Stimulated activated CD4-positive, alpha-beta T cell treated with anti-CD3 and anti-CD28 coated beads, Interleukin-2, amount 100 ng/mL, for 4 hours (primary cell): Measurements from ENCODE around the gene CARD19.

Experiments
- DNase-seq: peaks from one replicate; pipeline ENCODE4 v3.0.0-alpha.2; 2020; ENCODE audit warnings: low read depth

The CARD19 gene, protein sequence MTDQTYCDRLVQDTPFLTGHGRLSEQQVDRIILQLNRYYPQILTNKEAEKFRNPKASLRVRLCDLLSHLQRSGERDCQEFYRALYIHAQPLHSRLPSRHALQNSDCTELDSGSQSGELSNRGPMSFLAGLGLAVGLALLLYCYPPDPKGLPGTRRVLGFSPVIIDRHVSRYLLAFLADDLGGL

DNA sequence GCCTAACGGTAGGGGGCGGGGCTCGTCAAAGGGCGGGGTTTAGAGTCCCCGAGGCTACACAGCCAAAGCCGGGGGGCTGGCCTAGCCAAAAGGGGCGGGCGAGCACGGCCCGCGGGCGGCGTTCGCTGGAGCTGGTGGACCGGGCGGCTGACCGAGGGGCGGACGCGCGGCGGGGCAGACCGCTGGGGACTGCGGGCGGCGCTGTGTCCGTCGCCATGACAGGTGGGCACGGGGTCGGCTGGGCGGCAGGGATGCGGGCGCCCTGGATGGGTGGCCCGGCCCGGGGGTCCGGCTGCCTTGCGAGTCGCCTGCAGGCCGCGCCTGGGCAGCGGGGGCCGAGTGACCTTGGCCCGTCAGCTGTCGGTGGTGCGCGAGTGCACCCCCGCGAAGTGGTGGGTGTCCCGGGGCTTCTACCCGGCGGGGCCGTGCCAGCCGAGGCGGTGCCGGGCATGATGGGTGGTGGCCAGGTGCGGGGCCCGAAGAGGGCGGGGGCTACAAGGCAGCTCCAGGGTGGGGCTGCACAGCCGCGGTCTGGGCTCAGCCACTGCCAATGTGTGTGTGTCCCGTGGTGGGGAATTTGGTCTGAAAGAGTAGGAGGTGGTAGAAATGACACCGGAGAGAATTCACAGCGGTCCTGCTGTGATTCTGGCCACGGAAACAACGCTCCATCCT, at the start of gene CARD19:
TSS of gene CARD19 (plus strand) at position 87 of the 672 bp plus-strand sequence. CDS start at position 216, 129 bp downstream.
- DNase-seq, result no peak

DNA sequence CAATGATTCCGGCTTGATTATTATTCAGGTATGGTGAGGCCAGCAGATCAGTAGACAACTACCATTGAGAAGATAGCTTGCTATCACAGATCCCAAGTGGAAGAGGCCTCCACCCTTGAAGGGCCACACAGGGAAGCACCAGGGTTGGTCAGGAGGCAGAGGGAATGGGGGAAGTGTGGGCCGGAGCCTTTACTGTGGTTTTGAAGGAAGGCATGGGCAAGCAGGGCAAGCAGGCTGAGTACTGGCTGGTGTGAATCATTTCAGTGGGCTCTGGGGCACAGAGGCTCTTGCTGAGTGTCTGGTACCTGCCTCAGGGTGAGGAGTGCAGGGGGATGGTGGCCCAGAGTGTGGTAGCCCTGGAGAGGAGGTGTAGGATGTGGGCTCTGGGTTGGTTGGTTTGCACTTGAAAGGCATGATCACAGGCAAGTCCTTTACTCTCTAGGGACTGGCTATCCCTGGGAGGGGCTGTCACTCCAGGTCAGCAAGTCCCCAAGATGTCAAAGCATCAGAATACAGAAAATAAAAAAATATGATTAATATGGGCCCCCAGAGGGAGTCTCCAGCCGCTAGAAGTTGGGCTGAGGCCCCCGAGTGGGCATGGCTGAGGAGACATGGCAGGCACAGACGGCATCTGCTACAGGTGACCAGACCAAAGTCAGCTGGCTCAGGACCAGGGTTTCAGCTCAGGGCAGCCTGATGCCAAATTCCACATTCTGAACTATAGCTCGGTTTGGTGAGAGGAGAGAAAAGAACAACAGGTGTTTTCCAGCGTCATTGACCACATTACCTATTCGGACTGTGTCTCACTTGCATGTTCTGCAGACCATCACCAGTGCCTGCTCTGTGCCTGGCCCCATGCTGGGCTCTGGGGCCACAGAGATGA, 47.2 kb upstream of the CARD19 start:
- DNase-seq, result no peak

DNA sequence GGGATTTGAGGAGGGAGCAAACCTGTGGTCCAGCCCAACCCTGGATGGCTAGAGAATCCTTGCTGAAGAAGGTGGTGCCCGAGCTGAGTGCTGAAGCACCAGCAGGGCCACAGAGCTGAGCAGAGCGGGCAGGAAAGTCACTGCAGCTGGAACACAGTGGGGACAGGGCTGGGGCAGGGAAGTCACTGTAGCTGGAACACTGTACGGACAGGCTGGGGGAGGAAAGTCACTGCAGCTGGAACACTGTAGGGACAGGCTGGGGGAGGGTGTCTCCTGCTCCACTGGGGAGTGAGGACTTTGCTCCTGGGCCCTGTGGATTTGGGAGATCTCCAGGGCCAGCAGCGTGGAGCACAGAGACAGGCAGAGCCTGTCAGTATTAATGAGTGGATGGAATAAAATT, 46.5 kb upstream of the CARD19 start:
- DNase-seq, result no peak

DNA sequence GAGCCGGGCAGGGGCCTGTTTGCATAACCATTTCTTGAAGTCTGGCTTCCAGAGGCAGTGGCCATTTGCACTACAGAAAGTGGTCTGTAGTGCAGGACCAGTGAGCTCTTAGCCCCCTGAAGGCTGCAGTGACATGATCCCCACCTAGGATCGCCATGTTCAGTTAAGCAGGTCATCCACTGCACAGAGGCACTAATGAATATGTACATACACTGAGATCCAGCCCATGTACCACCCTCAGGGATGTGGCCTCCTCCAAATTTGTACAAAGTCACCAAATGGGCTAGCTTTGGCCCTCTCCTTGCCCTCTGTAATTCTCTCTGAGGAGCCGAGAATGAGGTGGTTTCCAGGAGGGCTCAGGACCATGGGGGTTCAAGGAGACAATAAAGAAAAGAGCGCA, 45.8 kb upstream of the CARD19 start:
- DNase-seq, result no peak

DNA sequence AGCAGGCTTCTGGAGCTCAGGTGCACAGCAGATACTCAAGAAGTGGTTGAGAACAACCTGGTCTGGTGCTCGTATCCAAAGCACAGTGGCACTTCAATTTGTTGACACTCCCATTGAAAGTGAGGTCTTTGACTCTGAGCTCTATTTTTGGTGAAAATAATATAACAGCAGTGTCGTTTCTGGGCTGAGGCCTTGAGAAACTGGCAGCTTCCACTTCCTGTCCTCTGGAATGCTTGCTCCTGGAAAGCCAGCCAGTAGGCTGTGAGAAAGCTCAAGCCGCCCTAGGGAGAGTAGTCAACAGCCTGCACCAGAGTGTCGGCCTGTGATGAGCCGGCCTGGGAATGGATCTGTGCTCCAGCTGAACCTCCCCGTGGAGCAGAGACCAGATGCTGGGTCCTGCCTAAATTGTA, 44.3 kb upstream of the CARD19 start:
- no peak for DNase-seq

DNA sequence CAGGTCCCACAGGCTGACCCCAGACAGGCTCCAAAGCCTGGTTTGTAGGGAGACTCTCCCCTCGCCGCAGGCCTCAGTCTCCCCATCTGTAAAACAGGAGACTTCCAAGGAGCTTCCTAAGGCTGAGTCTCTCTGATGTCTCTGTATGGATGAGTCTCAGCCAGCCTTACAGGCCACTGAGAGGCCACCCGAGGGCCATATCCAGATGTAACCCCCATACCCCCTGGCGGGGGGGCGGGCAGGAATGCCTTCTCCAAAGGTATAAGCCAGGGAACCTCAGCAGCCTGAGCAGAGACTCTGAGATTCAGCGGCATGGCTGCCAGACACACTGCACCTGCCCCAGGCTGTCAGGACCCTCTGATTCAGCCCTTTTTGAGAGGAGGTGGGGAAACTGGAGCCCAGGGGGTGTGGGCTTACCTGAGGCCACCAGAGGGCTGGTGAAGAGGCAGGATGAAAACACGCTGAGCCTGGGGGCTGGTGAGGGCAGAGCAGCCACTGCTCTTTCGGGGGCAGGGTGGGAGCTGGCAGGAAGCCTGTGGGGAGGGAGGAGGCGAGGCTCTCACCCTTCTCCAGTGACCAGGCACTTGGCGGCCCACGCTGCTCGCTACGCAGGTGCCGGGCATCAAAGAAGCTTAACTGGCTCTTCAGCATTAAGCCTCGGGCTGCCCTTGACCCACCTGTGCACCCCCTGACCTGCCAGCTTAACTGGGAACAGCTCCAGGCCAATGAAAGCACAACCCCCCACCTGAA, 43.1 kb upstream of the CARD19 start:
- DNase-seq, result no peak

DNA sequence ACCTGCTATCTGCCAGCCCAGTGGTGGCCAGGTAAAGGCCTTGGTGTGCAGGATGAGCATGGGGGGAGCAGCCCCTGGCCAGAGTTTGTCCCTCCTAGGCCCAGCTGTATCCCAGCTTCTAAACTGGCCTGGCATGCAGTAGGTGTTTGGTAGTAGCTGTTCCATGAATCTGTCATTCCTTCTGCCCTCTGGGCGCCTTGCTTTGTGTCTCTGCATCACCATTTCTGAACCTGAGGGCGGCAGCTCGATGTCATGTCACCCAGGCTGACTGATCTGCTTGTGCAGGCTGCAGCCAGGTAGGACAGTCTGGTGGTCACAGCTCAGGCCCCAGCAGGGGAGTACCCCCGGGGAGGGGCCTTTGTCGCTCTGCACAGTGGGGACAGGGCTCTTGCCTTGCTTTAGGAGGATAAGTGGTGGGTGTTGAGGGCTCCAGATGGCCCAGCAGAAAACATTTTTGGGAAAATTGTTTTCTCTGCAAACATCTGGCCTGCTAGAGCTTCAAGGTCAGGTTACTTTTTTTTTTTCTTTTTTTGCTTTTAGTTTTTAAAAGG, 42.2 kb upstream of the CARD19 start:
- DNase-seq, result no peak

DNA sequence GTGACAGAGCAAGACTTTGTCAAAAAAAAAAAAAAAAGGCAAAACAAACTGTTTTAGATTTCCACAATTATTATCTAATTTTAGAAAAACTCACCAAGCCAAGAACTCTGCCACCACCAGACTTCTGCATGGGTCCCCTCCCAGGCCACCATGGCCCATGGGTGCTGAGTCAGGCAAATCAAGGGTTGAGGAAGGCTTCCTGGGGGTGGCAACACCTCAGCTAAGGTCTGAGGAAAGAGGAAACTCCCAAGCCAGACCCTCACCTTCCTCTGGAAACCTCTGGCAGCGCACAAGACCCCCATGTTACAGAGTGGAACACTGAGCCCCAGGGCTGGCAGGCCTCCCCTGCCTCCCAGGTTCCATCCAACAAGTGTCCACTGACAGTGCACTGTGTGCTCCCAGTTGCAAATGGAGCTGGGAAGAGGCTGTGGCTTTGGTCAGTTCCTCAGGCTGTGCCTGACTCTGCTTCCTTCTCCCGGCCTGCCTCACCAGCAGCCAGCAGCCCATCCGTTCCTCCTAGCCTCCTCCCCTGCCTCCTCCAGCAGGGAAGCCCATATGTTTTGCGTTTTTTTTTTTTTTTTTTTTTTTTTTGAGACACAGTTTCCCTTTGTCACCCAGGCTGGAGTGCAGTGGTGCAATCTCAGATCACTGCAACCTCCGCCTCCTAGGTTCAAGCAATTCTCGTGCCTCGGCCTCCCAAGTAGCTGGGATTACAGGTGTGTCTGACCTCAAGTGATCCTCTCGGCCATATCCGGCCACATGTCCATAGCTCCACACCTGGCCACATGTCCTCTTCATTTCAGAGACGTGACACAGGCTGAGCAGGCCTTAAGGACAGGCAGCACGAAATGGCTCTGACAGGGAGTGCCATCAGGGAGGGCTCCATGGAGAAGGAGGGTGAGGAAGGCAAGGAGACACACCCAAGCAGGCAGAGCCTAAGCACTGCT, 41.0 kb upstream of the CARD19 start:
- DNase-seq, result no peak

DNA sequence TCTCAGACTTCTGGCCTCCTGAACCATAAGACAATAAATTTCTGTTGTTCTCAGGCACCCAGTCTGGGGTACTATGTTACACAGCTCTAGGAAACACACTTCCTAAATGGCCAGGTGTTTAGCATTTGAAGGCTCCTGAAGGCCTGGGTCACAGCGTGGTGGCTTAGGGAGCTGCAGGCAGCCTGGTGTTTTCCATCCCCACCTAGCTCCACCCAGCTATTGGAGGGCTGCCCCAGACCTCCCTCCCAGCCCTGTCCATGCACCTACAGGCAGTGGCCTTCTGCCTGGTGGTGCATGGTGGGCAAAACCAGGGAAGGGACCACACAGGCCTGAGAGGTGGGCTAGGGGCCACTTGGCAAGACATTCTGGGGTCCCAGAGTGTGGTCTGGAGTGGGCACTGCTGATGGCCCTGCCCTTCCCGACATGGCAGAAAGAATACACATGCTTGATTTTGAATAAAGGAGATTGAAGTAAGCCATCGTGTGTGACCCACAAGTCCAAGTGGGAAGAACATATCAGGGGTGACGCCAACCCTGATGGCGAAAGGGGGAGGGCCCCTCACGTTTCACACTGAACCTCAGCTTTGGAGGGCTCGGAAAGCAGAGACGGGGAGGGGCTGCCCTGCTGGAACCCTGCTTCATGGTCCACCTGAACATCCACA, 38.8 kb upstream of the CARD19 start:
- no peak for DNase-seq

DNA sequence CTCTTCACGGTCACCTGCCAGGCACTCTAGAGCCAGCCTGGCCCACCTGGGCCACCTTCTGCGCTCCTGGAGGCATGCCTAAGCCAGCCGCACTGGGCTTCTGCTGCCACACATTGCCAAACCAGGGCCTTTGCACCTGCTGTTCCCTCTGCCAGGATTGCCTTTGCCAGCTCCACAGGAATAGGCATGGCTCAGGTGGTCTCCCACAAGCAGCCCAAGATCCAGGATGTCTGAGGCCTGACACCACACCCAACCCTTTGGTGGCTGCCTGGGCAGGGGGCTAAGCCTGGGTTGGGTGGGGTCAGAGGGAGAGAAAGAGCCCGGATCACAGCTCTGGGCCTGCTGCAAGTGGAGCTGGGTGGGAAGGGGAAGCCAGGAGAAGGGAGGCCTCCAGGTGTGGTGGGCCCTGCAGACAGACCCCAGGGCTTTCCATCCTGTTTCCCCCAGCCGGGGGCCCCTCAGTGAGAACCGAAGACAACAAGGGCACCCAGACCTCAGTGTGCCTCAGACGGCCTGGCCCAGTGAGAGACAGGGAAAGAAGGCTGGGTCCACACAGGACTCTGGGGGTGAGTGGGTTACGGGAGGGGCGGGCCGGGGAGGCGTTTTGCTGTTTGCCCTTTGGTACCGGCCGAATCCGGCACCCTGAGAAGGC, 38.2 kb upstream of the CARD19 start:
- DNase-seq, result no peak

DNA sequence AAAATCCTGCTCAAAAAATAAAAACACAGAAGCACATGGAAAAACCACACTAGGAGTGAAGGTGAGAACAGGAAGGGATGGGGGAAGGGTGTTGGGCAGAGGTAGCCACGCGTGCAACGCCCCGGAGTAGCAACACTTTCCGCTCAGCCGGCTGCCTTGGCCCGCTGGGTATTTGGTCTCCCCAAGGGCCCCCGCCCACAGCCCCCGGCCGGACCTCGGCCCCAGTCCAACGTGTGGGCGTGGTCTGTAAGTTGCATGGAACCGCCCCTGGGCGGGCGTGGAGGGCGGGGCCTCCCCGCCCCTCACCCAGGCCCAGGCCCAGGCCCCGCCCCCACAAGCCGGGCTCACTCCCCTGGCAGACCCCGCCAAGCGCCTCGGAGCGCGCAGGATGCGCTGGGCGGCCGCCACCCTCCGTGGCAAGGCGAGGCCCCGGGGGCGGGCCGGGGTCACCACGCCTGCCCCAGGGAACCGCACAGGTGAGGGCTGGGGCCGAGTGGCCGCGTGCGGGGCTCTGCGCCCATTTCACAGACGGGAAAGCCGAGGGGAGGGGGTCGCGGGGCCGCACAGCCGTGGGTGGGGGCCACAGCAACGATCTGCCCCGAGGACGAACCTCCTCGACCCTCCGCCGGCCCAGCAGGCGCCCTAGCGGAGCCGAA, 37.5 kb upstream of the CARD19 start, which contains the start of gene SUSD3:
TSS of gene SUSD3 (plus strand) at position 347 of the 656 bp plus-strand sequence. CDS start at position 389, 42 bp downstream.
- DNase-seq, result peak; percentile 48

DNA sequence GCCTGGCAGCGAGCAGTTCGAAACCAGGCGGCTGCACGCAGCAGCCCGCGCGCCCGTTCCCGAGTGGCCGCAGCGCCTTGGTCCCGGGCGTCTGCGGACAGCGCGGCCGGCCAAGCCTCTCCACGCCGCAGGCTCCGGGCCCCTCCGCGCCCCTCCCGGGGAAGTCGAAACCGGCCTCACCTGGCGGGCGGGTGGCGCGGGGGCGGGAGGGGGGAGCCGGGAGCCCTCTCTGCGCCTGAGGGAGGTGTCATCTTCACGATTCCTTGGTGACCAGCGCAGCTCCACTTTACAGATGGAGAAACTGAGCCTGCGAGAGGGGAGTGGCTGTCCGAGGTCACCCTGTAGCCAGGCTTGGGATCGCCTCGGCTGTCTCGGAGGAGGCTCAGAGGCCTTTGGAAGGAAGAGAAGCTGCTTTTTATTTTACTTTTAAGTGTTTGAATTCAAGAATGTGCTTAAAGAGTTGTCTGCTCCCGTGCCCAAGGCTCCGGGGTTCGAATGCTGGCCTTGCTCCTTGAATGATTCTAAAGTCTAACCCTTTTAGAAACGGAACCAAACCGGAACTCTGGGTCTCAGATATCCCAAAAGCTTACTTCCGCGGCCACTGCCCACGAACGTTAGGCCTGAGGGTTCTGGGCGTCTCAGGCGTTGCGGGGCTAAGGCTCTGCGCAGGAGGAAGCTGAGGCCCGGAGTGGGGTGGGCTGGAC, 36.9 kb upstream of the CARD19 start:
- DNase-seq, result no peak

DNA sequence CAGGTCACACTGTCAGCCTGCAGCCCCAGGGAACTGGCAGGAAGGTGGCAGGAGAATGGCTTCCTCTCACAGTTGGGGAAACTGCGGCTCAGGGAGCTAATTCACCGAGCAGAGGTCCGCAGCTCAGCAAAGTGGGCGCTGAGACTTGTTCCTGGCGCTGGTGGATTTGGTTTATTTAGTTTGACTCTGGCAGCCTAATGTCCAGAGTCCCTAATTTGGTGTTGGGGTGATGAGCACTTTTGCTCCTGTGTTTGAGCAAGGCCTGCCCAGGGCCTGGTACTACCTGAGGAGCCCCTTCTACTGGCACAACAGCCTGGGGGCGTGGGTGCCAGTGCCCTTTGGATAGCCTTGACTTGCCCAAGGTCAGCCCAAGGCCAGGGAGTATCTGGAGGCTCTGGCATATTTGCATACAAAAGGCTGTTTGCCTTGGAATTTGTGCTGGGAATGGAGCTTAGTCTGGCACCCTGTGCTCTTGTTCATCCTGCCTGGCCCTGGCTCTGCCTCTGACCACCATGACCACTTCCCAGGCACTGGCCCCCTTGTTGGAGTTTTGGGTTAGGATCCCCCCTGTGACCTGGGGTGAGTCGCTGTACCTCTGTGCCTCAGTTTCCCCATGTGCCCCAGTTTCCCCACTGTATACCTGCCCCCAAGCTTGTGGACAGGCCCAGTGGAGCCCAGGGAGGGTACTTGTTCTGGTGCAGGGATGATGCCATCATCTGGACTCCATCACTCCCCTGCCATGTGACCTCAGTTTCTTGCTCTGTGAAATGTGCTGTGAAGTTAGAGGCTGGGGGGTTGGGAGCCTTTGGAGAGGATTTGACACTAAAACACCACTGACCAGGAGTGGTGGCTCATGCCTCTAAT, 36.1 kb upstream of the CARD19 start:
- no peak for DNase-seq

DNA sequence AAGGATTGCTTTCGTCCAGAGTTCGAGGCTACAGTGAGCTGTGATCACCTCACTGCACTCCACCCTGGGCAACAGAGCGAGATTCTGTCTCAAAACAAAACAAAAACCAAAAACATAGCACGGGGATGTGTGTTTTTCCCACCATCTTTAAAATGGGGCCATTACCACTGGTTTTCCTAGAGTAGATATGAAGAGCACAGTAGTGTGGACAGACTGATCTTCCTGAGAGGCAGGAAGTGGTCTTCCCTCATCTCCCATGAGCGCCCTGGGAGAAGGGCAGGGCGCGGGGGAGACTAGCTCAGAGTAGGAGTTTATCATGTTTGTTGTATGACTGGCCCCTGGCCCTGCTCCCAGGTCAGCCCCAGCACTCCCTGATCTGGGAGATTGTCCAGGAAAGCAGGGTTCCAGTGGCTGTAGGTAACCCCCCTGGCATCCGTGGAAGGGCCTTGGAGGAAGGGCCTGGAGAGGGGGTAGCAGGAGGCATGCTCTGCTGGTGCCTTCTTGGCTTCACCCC, 35.2 kb upstream of the CARD19 start:
- DNase-seq, result no peak

DNA sequence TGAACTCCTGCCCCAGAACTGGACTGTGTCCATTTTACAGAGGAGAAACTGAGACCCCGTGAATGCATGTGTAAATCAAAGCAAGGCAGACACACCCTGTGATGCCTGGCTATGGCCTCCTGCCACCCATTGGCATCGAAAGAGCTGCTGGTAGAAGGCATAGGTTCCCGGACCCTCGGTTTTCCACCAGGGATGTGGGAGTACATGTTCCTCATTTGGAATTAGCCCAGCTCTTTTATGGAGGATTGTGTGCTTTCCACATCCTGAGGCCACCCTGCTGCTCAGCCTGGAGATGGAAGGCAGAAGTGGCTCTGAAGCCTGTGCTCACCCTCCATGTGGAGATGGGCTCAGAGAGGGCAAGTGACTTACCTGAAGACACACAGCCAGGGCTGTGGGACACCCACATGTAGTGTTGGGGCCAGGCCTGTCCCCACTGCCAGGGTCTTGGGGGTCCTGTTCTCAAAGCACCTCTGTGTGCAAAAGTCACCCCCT, 34.7 kb upstream of the CARD19 start:
- no peak for DNase-seq

DNA sequence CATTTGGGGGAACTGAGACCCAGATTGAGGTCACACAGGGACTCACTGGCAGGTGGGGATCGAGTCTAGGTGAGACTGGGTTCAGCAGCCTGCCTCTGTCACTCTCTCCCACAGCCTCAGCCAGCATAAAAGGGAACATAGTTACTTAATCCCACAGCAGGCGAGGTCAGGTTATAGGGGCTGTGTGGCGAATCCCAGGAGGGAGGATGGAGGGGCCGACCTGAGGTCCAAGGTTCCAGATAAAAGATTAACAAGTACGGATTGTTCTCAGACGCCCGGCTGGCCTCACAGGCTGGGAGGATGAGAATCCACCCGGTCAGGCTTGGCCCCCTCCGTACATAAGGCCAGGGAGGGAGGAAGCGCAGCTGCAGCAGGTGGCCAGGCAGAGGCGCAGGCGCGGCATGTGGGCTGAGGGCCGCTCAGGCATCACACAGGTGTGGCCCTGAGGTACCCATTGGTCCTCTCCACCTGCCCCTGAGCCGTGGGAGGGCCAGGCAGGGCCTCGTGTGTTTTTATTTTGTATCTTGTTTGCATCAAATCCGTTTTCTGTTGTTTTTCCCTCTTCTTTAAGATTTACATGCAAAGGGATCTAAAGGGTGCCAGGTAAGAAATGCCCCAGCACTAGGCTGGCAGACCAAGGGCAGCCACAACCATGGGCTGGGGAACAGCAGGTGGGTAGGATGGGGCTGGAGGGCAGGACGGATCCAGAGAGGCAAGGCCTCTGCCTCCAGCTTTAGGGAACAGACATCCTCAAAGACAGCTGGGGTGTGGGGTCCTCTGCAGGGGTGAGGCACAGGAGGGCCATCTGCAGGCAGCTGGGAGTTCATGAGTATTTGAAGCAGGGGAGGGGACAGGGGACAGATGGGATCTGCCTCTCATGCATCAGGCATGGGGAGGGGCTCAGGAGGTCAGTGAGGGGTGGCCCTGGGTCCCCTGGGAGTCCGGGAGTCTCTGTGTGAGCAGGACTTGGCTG, 33.9 kb upstream of the CARD19 start:
- no peak for DNase-seq
